ENCODE results near the gene SYCP3. TPM values are rescaled to one million over a fixed set of nuclear protein-coding genes. Genes with fewer than 3 reads are reported as not detected.

The SYCP3 gene
- total and polyA plus RNA-seq, 2 of the 13 experiments (the other 11 are each of a cell fraction or from before 2014, with no cell fraction given) = not detected

GRCh38 chr12:101690544-101691098 lies 48.6 kb downstream of the SYCP3 start:
- TF ChIP-seq TEAD2 (CRISPR knock-in tag; IDR thresholded peaks at IDR 0.05) (no peak), CEBPB (IDR thresholded peaks at IDR 0.05; ENCODE audit: borderline replicate concordance, low read depth, low read length) (peak; percentile 70)
- CTCF ChIA-PET (ENCODE audit: low intra/inter-chr PET ratio, low total read pairs) = no interaction called here
- H3K4me1 ChIP-seq (ENCODE audit: insufficient read depth, low read length) = peaks cover 34% of the 10 kb centered on the region
- ATAC-seq (no peak), DNase-seq (ENCODE audit: low spot score) (no peak), FAIRE-seq (no peak)
- H3K9me3 ChIP-seq (ENCODE audit: low read length) = no peaks in the 10 kb centered on the region
- no peak overlapping the region for H3K4me3 ChIP-seq (replicated peaks in 1 of 3; ENCODE audit: insufficient read depth in 1 of 3, low read depth in 2 of 3, low read length in 3 of 3)
- H3K36me3 ChIP-seq (replicated peaks in 1 of 2; ENCODE audit: control insufficient read depth in 1 of 2, insufficient read depth in 2 of 2, low read length in 2 of 2) = no peaks in the 10 kb centered on the region
- no peak overlapping the region for H3K27ac ChIP-seq (ENCODE audit: extremely low read length, insufficient read depth, low read length)
- no peak overlapping the region for H2AFZ ChIP-seq (ENCODE audit: low read length)
- WGBS (ENCODE audit: low lambda C conversion rate) = 63% methylated on average over 3 of the region's 3 CpGs
- H3K4me2 ChIP-seq (ENCODE audit: low read depth, low read length) = no peak overlapping the region
- POLR2A ChIA-PET = no interaction called here
- no peaks in the 10 kb centered on the region for H3K27me3 ChIP-seq (ENCODE audit: control insufficient read depth in 1 of 2, insufficient read depth in 2 of 2, low read length in 2 of 2)
- no peaks in the 10 kb centered on the region for H4K20me1 ChIP-seq (ENCODE audit: insufficient read depth, low read length)
- in situ Hi-C loops (cut with HindIII; ENCODE audit: extremely low pct_ligation_motif_present, low pct_unique_long_range_greater_than_20kb) (loop anchor here (10.0 kb wide), 1 partner anchor 86 kb away; no protein-coding TSS in a partner anchor), intact Hi-C loops (cut with micrococcal nuclease; ENCODE audit: unreplicated experiment) (no loop called here)
- no peaks in the 10 kb centered on the region for H3K79me2 ChIP-seq (ENCODE audit: insufficient read depth, low read length)
- BruUV-seq (replicated peaks) = no TSS peak
- H3K9ac ChIP-seq (ENCODE audit: insufficient read depth, low read depth, low read length) = no peak overlapping the region

- H3K27me3 ChIP-seq (ENCODE audit: control insufficient read depth in 1 of 2, insufficient read depth in 2 of 2, low read length in 2 of 2) = no peaks in the 10 kb centered on the region
- no peak for ATAC-seq
- TF ChIP-seq ZFP36L2 (CRISPR knock-in tag; IDR thresholded peaks at IDR 0.05) (no peak), RNF2 (conservative IDR thresholded peaks at IDR 0.05; ENCODE audit: low read depth) (no peak), ZBTB40 (IDR thresholded peaks at IDR 0.05) (no peak), ZBTB40 (CRISPR knock-in tag; IDR thresholded peaks at IDR 0.05) (no peak), ZNF280B (CRISPR knock-in tag; IDR thresholded peaks at IDR 0.05; ENCODE audit: borderline replicate concordance) (no peak), ZNF326 (CRISPR knock-in tag; IDR thresholded peaks at IDR 0.05; ENCODE audit: borderline replicate concordance) (no peak)
Observed at GRCh38 chr12:101686176-101686575, 53.1 kb downstream of the SYCP3 start.

More at GRCh38 chr12:101686176-101686575, 53.1 kb downstream of the SYCP3 start:
- Histone ChIP-seq H3K9ac (ENCODE audit: insufficient read depth, low read depth, low read length) (no peak overlapping the region), H3K36me3 (replicated peaks in 1 of 2; ENCODE audit: control insufficient read depth in 1 of 2, insufficient read depth in 2 of 2, low read length in 2 of 2) (no peaks in the 10 kb centered on the region), H3K9me3 (ENCODE audit: low read length) (no peaks in the 10 kb centered on the region), H3K4me1 (ENCODE audit: insufficient read depth, low read length) (peaks cover 8% of the 10 kb centered on the region), H3K79me2 (ENCODE audit: insufficient read depth, low read length) (no peaks in the 10 kb centered on the region), H2AFZ (ENCODE audit: low read length) (no peak overlapping the region), H3K4me3 (replicated peaks in 1 of 3; ENCODE audit: insufficient read depth in 1 of 3, low read depth in 2 of 3, low read length in 3 of 3) (no peak overlapping the region), H3K27ac (ENCODE audit: extremely low read length, insufficient read depth, low read length) (no peak overlapping the region), H3K4me2 (ENCODE audit: low read depth, low read length) (no peak overlapping the region), H4K20me1 (ENCODE audit: insufficient read depth, low read length) (no peaks in the 10 kb centered on the region)
- DNase-seq (ENCODE audit: low spot score) (no peak), FAIRE-seq (no peak)
- in situ Hi-C loops (cut with HindIII; ENCODE audit: extremely low pct_ligation_motif_present, low pct_unique_long_range_greater_than_20kb) = no loop called here
- POLR2A ChIA-PET = interaction anchor here (1.7 kb wide), 1 partner anchor 12 kb away, joined by 3 read pairs; the partner anchor contains the start of gene CHPT1
- no TSS peak for BruUV-seq (replicated peaks)
- CTCF ChIA-PET (ENCODE audit: low intra/inter-chr PET ratio, low total read pairs) = no interaction called here
- intact Hi-C loops (cut with micrococcal nuclease; ENCODE audit: unreplicated experiment) = no loop called here
- WGBS (ENCODE audit: low lambda C conversion rate) = 100% methylated on average over 1 of the region's 1 CpG
